Stimulated activated CD4-positive, alpha-beta T cell treated with anti-CD3 and anti-CD28 coated beads, Interleukin-2, amount 100 ng/mL, for 24 hours (primary cell): ENCODE results near the gene PTTG1.

ENCODE experiments used
- DNase-seq, 2 donors: peaks; one replicate each; pipeline ENCODE4 v3.0.0-alpha.2; 2020

PTTG1 gene

DNA sequence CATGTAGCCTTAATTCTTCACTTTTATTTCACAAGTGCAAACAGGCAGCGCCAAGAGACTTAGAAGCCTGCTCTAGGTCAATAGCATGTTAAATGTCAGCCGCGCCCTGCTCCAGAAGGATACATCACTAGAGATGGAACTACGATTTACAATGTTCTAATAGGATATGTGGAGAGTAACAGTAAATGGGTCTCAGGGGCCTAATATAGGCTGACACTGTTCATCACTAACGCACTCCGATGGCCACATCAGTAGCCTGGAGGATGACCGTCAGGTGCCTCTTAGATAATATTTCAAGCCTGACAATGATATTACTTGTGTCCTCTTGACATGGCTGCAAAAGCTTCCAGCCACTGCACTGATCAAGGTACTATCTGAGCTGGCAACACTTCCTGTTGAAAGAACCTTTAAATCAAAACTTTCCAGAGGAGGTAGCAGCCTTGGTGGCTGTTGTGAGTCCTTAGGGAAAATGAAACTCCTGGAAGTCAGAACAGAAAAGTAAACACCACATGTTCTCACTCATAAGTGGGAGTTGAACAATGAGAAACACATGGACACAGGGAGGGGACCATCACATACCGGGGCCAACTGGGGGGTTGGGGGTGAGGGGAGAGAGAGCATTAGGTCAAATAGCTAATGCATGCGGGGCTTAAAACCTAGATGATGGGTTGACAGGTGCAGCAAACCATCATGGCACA, 35.0 kb downstream of the PTTG1 start:
- no peak for DNase-seq

- DNase-seq = no peak
Measured at GRCh38 chr5:160457252-160457651, 35.6 kb downstream of the PTTG1 start.

GRCh38 chr5:160458806-160459800, 37.4 kb downstream of the PTTG1 start:
- DNase-seq = no peak

- DNase-seq = no peak
Measured at GRCh38 chr5:160460377-160461049, 38.9 kb downstream of the PTTG1 start.

GRCh38 chr5:160461378-160461777, 39.7 kb downstream of the PTTG1 start:
- no peak for DNase-seq

GRCh38 chr5:160462167-160462566, 40.5 kb downstream of the PTTG1 start:
- no peak for DNase-seq

DNA sequence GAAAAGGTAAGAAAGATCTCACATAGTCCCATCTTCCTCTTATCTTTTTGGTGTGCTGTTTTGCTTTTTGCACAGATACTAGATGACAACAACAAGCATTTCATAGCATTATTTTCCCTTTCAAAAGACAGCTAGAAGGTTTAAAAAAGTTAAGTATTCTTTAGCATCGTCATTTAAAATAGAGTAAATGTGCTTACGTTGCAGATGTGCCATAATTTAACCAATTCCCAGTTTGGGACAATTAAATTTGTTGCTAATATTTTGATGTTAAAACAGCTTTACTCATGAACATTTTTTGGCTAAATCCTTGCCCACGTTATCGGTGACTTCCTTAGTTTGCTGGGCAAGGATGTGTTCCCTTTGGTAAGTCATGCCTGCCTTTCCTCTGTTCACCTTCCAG, 41.6 kb downstream of the PTTG1 start:
- DNase-seq = no peak

- DNase-seq = no peak
Measured at GRCh38 chr5:160463740-160464465, 42.2 kb downstream of the PTTG1 start.

DNA sequence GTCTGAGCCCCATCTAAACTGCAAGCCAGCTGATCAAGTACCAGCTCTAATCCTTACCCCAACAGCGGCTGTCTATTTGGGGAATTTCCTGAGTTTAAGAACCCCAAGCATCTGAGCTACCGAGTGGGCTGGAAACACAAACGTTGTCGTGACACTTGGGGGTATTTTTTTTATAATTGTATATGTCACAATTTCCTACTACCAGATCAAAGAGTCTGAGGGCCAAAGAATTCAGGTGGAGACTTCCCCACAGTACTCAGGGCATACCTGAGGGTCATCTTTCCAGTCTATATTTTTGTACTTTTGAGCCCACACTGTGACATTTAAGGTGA, 42.8 kb downstream of the PTTG1 start:
- DNase-seq = no peak

- no peak for DNase-seq
Measured at GRCh38 chr5:160466116-160466515, 44.5 kb downstream of the PTTG1 start.

GRCh38 chr5:160466889-160467554, 45.4 kb downstream of the PTTG1 start:
- no peak for DNase-seq

DNA sequence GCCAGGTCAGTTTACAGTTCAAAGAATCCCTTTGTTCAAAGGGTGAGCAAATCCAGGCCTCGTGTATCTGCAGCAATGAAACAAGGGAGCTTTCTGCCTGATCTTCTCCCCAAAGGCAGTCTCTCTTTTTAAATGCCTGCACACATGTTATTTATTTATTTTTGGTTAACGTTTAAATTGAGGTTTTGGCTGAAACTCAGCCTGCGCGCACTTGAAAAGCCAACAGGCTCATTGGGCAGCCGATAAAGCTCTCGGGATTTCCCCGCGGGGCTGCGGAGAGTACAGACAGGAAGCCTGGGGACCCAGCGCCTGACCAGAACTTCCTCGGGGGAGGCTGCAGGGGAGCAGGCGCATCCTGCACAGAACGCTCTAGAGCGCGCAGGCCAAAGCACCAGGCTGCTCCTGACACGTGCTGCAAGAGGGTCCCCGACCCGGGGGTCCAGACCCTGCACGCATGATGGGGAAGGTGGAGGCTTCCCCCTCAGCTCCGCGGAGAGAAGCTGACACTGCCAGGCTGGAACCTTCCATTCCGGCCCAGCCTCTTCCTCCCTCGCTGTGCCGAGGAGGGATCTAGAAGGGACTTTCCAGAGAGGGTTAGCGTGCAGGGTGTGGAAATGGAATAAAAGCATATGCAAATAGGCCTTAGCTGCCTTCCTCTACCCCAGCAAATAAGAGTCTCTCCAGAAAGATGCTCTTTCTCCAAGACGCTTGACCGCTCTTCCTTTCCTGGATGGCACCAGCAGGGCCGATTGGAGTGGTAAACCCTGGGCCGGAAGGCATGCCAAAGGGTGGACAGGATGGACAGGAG, 46.1 kb downstream of the PTTG1 start:
- DNase-seq = peak; percentile 81 to 87

DNA sequence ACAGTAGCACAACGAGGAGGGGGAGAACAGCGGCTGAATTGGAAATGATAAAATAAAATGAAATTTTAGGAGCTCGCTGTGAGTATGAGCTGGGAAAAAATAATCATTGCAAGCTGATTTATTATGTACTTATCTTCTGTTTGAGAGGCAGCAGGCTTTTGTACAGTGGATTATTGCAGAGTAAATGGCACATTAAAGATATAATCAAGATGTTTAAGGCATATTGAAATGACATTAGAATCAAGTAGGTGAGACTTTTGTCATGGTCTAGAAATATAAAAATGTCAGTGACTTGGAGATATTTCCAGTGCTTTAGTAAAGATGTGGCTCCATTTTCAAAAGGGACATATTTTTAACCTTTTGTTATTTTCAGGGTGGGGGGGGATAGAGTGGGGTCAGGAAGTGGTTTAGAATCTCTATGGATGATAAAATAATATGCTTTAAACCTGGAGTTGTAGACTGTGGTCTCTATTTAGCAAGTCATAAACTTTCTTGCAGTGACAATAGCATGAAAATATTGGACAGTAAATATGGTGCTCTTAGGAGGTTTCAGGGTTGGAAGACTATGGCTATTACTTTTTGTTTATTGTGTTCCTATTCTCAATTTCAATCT, 46.8 kb downstream of the PTTG1 start:
- DNase-seq = no peak

GRCh38 chr5:160469156-160470144, 47.8 kb downstream of the PTTG1 start:
- DNase-seq = no peak

GRCh38 chr5:160470437-160471361, 49.0 kb downstream of the PTTG1 start:
- DNase-seq = no peak

GRCh38 chr5:160471761-160472160, 50.1 kb downstream of the PTTG1 start:
- no peak for DNase-seq

DNA sequence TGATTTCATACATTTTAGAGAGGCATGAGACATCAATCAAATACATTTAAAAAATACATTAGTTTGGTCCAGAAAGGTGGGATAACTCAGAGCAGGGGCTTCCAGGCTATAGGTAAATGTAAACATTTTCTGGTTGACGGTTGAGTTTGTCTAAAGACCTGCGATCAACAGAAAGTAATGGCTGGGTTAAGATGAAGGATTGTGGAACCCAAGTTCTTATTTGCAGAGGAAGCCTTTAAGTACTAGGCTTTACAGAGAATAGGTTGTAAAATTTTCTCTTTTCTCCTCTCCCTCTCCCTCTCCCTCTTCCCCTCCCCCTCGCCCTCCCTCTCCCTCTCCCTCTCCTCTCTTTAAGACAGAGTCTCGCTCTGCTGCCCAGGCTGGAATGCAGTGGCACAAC, 50.8 kb downstream of the PTTG1 start:
- no peak for DNase-seq

- DNase-seq = no peak
Measured at GRCh38 chr5:160473681-160474080, 52.0 kb downstream of the PTTG1 start.

GRCh38 chr5:160474084-160474483, 52.4 kb downstream of the PTTG1 start:
- no peak for DNase-seq
